ENCODE results near the gene FYB1.

DNA sequence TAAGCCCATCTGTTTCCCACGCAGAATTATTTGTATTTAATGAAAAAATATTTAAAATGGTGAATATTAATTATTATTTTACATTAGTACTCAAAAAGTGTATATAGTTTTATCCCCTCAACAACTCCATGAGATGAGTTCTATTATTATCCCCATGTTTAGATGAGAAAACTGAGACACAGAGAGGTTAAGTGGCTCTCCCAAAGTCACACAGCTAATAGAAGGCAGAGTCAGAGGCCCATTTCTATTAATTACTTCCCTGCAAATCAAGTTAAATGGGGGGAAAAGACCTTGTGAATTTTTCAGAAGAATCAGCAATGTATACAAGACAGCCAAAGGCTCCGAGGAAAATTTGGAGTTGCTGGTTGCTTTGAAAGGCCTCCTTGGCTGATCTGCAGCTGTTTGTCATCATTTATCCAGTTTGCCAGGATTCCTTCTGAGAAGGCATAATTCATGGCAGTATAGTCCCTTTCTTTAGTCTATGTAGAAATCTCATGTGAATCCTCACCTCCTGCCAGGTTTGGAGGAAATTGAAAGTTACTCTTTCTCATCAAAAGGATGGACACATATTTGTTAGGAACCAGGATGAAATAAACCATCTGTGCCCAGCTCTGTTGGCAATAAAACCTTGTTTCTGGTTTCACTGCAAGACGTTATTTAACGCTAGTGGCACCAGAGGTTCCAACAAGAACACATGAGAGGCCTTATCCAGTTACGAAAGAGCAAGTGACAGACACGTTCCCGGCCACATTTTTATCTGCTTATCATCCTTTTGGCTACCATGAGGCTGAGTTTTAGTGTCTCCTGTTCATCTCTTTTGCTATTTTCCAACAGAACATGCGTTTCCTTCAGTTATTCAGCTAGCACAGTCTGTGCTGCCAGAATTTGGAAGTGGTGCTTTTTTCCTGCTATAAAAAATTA, 621 bp downstream of the FYB1 start:
- no peak for TF ChIP-seq POLR2A (IDR thresholded peaks at IDR 0.05)
- TF ChIP-seq, protein P1, sequence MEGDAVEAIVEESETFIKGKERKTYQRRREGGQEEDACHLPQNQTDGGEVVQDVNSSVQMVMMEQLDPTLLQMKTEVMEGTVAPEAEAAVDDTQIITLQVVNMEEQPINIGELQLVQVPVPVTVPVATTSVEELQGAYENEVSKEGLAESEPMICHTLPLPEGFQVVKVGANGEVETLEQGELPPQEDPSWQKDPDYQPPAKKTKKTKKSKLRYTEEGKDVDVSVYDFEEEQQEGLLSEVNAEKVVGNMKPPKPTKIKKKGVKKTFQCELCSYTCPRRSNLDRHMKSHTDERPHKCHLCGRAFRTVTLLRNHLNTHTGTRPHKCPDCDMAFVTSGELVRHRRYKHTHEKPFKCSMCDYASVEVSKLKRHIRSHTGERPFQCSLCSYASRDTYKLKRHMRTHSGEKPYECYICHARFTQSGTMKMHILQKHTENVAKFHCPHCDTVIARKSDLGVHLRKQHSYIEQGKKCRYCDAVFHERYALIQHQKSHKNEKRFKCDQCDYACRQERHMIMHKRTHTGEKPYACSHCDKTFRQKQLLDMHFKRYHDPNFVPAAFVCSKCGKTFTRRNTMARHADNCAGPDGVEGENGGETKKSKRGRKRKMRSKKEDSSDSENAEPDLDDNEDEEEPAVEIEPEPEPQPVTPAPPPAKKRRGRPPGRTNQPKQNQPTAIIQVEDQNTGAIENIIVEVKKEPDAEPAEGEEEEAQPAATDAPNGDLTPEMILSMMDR (IDR thresholded peaks at IDR 0.05): no peak

Measured in heart left ventricle (tissue), 13 donors.